GM18867 (cell line): ENCODE data around the gene GABRG2.

ENCODE experiments used
- ATAC-seq: cut with Tn5 transposase; IDR thresholded peaks from one replicate; pipeline ENCODE4 v1.9.1; 2021; ENCODE audit warnings: mild to moderate bottlenecking, moderate library complexity; ENCODE audit not compliant: unreplicated experiment

Gene GABRG2

DNA sequence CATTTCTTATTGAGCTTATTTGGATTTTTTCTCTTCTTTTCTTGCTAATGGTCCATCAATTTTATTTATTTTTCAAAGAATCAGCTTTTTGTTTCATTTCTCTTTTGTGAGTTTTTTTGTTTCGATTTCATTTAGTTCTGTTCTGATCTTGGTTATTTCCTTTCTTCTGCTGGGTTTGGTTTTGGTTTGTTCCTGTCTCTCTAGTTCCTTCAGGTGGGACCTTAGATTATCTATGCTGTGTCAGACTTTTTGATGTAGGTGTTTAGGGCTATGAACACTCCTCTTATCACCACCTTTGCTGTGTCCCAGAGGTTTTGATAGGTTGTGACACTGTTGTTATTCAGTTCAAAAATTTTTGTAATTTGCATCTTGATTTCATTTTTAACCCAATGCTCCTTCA is 119.8 kb downstream of the GABRG2 start:
- ATAC-seq: peak; percentile 67

DNA sequence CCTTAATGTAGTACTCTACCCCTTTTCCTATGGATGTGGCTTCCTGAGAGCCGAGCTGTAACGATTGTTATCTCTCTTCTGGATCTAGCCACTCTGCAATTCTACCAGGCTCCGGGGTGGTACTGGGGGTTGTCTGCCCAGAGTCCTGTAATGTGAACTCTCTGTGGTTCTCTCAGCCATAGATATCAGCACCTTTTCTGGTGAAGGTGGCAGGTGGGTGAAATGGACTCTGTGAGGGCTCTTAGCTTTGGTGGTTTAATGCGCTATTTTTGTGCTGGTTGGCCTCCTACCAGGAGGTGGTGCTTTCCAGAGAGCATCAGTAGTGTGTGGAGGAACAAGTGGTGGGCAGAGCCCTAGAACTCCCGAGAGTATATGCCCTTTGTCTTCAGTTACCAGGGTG is 122.1 kb downstream of the GABRG2 start:
- ATAC-seq: no peak

DNA sequence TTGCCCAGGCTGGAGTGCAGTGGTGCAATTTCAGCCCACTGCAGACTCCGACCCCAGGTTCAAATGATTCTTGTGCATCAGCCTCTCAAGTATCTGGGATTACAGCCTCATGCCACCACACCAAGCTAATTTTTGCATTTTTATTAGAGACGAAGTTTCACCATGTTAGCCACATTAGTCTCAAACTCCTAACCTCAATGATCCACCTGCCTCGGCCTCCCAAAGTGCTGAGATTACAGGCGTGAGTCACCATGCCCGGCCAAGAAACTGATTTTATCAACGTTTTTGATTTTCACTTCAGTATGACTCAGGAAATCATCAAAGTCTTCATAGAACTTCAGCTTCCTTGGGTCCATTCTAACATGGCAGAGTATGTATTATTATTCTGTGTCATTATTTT is 125.4 kb downstream of the GABRG2 start:
- no peak for ATAC-seq

GRCh38 chr5:162196351-162196750 is 128.8 kb downstream of the GABRG2 start:
- no peak for ATAC-seq

DNA sequence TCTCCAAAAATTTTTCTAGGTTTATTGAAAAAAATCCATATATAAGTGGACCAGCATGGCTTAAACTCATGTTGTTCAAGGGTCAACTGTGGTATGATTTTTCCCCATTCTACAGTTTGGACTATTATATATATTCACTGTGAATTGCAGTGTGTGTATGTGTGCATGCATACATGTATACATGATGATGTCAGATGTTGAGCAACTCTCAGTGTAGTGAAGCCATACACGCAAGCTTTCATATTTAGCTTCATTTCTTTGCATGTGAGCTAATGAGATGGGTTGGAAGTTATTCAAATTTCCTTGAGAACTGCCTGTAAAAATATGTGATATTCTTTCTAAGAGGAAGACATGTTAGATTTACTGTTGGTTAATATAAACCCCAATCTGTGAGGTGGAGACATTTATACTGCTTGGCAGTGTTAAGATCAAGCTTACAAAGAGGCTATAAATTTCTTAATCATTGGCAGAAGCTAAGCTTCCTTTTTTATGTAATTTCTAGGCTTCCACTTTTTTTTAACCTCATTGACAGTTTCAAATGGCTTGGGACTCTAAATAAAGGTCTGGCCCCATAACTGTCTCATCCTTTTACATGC is 134.8 kb downstream of the GABRG2 start:
- ATAC-seq: no peak
